T-cell (primary cell): ENCODE data around the gene DOCK1. TPM values are rescaled to one million over a fixed set of nuclear protein-coding genes. Genes with fewer than 3 reads are reported as not detected.

Source experiments
- ATAC-seq, 4 experiments: fragments of 200-7000 bp in 3 of 4; fragments of 150-1000 bp in 1 of 4; cut with Tn5 transposase; replicated peaks in 1 of 4; 1 replicate in 3 of 4; 2 replicates in 1 of 4; pipeline ENCODE4 v1.10.0; 2021; ENCODE audit warnings: moderate library complexity in 3 of 4, mild to moderate bottlenecking in 2 of 4, moderate number of reproducible peaks in 1 of 4
- CTCF ChIA-PET, 2 donors: fragments of 300-600 bp; sonication (Branson Sonifier 250); formaldehyde crosslinking; loops; one replicate each; lab custom pipeline; 2022; ENCODE audit warnings: antibody characterized with exemption in 2 of 2; lab: Charles Lee
- POLR2A ChIA-PET, 2 donors: fragments of 300-600 bp; sonication (Branson Sonifier 250); formaldehyde crosslinking; loops; one replicate each; lab custom pipeline; 2022; ENCODE audit warnings: antibody characterized with exemption in 2 of 2; lab: Charles Lee
- DNase-seq, 35 experiments: peaks; one replicate each; pipeline versions ENCODE4 v3.0.0 to v3.0.0-alpha.2; 2013 to 2023
- H3K27ac ChIP-seq: one replicate; pipeline ENCODE4 v1.5.1; 2013; ENCODE audit warnings: low read length
- H3K27me3 ChIP-seq, 2 experiments: replicated peaks in 1 of 2; 1 replicate in 1 of 2; 2 replicates in 1 of 2; pipeline versions ENCODE4 v1.6.1 to v1.7.0; 2013; ENCODE audit warnings: low read length in 1 of 2, mixed read lengths in 1 of 2; ENCODE audit not compliant: control insufficient read depth in 2 of 2, insufficient read depth in 2 of 2; ENCODE audit errors: extremely low read depth in 1 of 2
- H3K36me3 ChIP-seq, 2 donors: 1 replicate in 1 of 2; 2 replicates in 1 of 2; pipeline versions ENCODE4 v1.6.1 to v1.7.0; 2013; ENCODE audit warnings: low read length in 1 of 2; ENCODE audit not compliant: control insufficient read depth in 2 of 2, insufficient read depth in 1 of 2; ENCODE audit errors: extremely low read depth in 1 of 2
- H3K4me1 ChIP-seq, 2 experiments: 1 replicate in 1 of 2; 2 replicates in 1 of 2; pipeline versions ENCODE4 v1.6.1 to v1.7.0; 2013; ENCODE audit warnings: low read length in 2 of 2, mixed read lengths in 1 of 2; ENCODE audit not compliant: insufficient read depth in 2 of 2, control insufficient read depth in 1 of 2; ENCODE audit errors: extremely low read depth in 1 of 2
- H3K4me3 ChIP-seq, 2 donors: 1 replicate in 1 of 2; 2 replicates in 1 of 2; pipeline versions ENCODE4 v1.5.1 to v1.7.0; 2013; ENCODE audit warnings: mild to moderate bottlenecking in 2 of 2, low read length in 1 of 2, moderate library complexity in 1 of 2; ENCODE audit not compliant: control insufficient read depth in 1 of 2; ENCODE audit errors: extremely low read depth in 1 of 2
- H3K9me3 ChIP-seq: 2 replicates; pipeline ENCODE4 v1.7.0; 2013
- H3K27ac Mint-ChIP-seq, 2 donors: one replicate each; pipeline ENCODE4 v1.8.0; 2020 to 2021; ENCODE audit warnings: mild to moderate bottlenecking in 2 of 2, mixed read lengths in 2 of 2
- H3K27me3 Mint-ChIP-seq, 2 donors: one replicate each; pipeline ENCODE4 v1.8.0; 2021 to 2022; ENCODE audit warnings: mixed read lengths in 2 of 2
- H3K36me3 Mint-ChIP-seq: one replicate; pipeline ENCODE4 v1.8.0; 2021; ENCODE audit warnings: mixed read lengths
- H3K4me1 Mint-ChIP-seq, 3 donors: one replicate each; pipeline ENCODE4 v1.8.0; 2020 to 2022; ENCODE audit warnings: mixed read lengths in 3 of 3, mild to moderate bottlenecking in 1 of 3
- H3K4me3 Mint-ChIP-seq, 3 donors: one replicate each; pipeline ENCODE4 v1.8.0; 2020 to 2022; ENCODE audit warnings: mild to moderate bottlenecking in 3 of 3, mixed read lengths in 3 of 3, moderate library complexity in 3 of 3
- H3K9me3 Mint-ChIP-seq, 3 donors: one replicate each; pipeline ENCODE4 v1.8.0; 2020 to 2022; ENCODE audit warnings: mixed read lengths in 3 of 3
- WGBS: methylation state at CpG from one replicate; pipeline ENCODE4 v1.1.5; 2013; ENCODE audit warnings: missing lambda C conversion rate; ENCODE audit not compliant: insufficient coverage; 5-methylcytosine and 5-hydroxymethylcytosine counted together
- total RNA-seq, 35 experiments: library from RNA in 6 of 35; stranded (reverse) in 6 of 35; fragments of 120-200 nt in 1 of 35; gene quantifications; one replicate each; pipeline versions ENCODE4 v1.2.1 to v1.2.4 and lab custom pipeline; 2013 to 2026

The DOCK1 gene
- total RNA-seq, 5 donors from 2014 or later (not counting 1 experiment from before 2014, with no cell fraction given), result 0.18 to 0.53 (median 0.37) TPM

DNA sequence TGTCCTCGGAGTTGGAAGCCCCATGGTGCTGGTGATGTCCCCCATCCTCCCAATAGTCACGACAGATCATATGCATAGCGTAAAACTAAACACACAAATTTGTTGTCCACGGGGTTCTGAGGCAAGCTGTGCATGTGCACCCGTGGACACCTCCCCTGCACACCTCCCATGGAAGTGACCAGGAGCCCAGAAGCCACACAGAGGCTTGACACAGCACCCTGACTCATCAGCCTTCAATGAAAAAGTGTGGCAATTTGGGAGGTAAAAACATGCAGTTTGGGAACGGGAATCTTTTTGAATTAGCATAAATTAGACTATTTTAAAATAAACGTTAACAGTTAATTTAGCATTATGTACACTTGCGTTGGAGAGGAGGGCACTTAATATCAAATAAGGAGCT is 554.7 kb downstream of the DOCK1 start:
- POLR2A ChIA-PET, result interaction anchor here in 1 of 2 donors (0.7 kb wide), 1 partner anchor 33 kb away, joined by 3 read pairs; no protein-coding TSS in a partner anchor
- WGBS, result 48% methylated on average over 5 of the region's 8 CpGs

DNA sequence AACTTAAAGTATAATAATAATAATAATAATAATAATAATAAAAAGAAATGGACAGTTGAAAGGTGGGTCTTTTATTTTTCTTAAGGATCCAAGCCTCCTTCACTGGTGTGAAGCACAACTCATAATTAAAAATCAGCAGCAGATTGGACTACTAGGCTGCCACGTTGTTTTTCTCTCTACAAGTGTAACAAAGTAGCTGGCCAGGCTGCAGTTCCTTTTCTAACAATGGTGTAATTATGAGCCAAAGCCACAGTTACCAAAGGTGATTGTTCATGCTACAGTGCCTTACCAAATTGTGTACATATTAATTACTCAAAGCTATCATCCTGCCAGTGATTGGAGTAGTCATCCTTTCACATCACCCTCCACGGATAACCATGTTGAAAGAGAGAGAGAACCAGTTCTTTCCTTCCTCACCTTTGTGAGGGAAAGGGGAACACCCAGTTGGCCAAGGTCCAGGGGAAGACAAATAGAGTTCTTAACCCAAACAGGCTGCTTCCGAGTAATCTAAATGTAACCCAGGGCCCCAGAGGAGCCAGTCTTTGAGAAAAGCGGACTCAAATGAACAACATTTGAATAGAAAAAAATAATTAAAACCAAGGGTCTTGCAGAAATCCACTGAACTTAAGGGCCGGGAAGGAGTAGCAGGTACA is 557.5 kb downstream of the DOCK1 start:
- Mint-ChIP-seq H3K36me3 (no peaks in the 10 kb centered on the region), H3K27ac (no peak overlapping the region), H3K27me3 (peaks cover 5 to 8% of the 10 kb centered on the region in 2 donors), H3K4me3 (no peak overlapping the region), H3K9me3 (peaks cover 0 to 6% (median 5%) of the 10 kb centered on the region in 3 donors), H3K4me1 (no peaks in the 10 kb centered on the region)
- Histone ChIP-seq H3K27ac (no peak overlapping the region), H3K4me1 (no peaks in the 10 kb centered on the region), H3K27me3 (peaks cover 0 to 12% of the 10 kb centered on the region in 2 experiments), H3K9me3 (no peaks in the 10 kb centered on the region), H3K36me3 (no peaks in the 10 kb centered on the region), H3K4me3 (no peak overlapping the region)
- no peak for DNase-seq
- 100% methylated on average over 1 of the region's 5 CpGs for WGBS
- POLR2A ChIA-PET, result no interaction called here
- no peak for ATAC-seq
- CTCF ChIA-PET, result no interaction called here

More for the DNA sequence above, 554.7 kb downstream of the DOCK1 start:
- H3K27ac Mint-ChIP-seq, result no peak overlapping the region
- H3K27me3 Mint-ChIP-seq, result peaks cover 5 to 12% of the 10 kb centered on the region in 2 donors
- no peak overlapping the region for H3K27ac ChIP-seq
- peaks cover 0 to 13% of the 10 kb centered on the region in 2 experiments for H3K27me3 ChIP-seq
- ATAC-seq, result no peak
- H3K4me1 Mint-ChIP-seq, result no peaks in the 10 kb centered on the region
- H3K4me1 ChIP-seq, result no peaks in the 10 kb centered on the region
- CTCF ChIA-PET, result no interaction called here
- no peak overlapping the region for H3K4me3 ChIP-seq
- H3K4me3 Mint-ChIP-seq, result no peak overlapping the region
- DNase-seq, result no peak
- H3K9me3 ChIP-seq, result no peaks in the 10 kb centered on the region
- H3K9me3 Mint-ChIP-seq, result peaks cover 0 to 6% (median 5%) of the 10 kb centered on the region in 3 donors
- no peaks in the 10 kb centered on the region for H3K36me3 ChIP-seq
- H3K36me3 Mint-ChIP-seq, result no peaks in the 10 kb centered on the region

DNA sequence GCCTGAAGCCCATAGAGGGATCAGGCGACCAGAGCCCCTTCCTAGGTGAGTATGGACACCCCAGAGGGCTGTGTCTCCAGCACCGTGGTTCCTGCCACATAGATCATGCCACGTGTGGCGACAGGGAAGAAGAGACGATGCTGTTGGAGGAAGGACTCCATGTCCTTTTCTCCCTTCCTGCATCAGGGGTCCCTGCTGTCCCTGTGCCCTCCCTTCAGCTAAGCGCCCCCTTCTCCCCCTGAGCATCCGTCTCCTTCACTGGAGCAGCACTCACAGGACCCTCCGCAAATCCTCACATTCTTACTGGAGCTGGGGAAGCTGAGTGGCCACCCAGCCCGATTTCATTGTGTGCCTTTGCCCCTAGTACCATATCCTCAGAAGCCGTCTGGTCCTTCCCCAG is 558.3 kb downstream of the DOCK1 start:
- Mint-ChIP-seq H3K4me1 (no peaks in the 10 kb centered on the region), H3K36me3 (no peaks in the 10 kb centered on the region), H3K9me3 (peaks cover 0 to 6% (median under 1%) of the 10 kb centered on the region in 3 donors), H3K4me3 (no peak overlapping the region), H3K27ac (no peak overlapping the region), H3K27me3 (peaks cover 5% of the 10 kb centered on the region in 2 donors)
- 54% methylated on average over 3 of the region's 10 CpGs for WGBS
- ATAC-seq (no peak), DNase-seq (no peak)
- Histone ChIP-seq H3K36me3 (no peaks in the 10 kb centered on the region), H3K9me3 (no peaks in the 10 kb centered on the region), H3K27me3 (peaks cover 0 to 8% of the 10 kb centered on the region in 2 experiments), H3K27ac (no peak overlapping the region), H3K4me3 (no peak overlapping the region), H3K4me1 (no peaks in the 10 kb centered on the region)
- ChIA-PET POLR2A (no interaction called here), CTCF (no interaction called here)

DNA sequence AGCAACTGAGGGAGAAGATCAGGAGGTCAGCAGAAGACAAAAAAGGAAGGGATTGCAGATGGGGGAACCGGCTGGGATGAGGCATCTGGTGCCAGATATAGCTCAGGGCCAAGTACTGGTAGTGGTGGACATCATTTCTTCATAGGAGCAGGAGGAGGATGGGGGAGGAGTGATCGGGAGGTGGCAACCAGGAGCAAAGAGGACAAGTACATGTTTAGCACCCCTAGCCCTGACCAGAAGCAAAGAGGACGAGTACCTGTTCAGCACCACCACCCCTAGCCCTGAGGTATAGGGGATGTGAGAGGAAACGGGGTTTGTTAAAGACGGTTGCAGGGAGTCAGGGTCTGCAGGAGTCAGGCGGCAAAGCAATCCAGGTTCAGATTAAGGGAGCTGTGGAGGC is 559.3 kb downstream of the DOCK1 start:
- ATAC-seq, result no peak

DNA sequence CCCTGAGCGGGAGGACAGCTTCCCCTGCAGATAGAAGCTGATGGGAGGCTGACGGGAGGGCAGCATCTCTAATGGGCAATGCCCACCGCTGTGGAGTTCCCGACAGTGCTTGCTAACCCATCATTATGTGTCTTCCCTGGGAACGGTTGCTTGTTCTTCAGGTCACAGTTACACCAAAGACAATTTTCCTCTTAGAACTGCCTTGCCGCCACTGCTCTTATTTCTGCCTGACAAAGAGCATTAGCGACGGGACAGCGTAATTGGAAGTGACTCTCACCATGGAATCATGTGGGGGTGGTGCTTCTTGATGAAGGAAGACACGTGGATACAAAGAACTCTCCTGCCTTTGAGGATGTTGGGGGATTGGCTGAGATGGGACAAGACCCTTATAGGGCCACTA is 562.6 kb downstream of the DOCK1 start:
- peaks cover 0 to 3% (median 0%) of the 10 kb centered on the region in 3 donors for H3K9me3 Mint-ChIP-seq
- ChIA-PET POLR2A (no interaction called here), CTCF (no interaction called here)
- WGBS, result 87% methylated on average over 5 of the region's 10 CpGs
- Histone ChIP-seq H3K36me3 (no peaks in the 10 kb centered on the region), H3K27me3 (peaks cover 0 to 14% of the 10 kb centered on the region in 2 experiments), H3K4me1 (no peaks in the 10 kb centered on the region), H3K4me3 (no peak overlapping the region), H3K9me3 (no peaks in the 10 kb centered on the region), H3K27ac (no peak overlapping the region)
- no peak overlapping the region for H3K27ac Mint-ChIP-seq
- DNase-seq (no peak), ATAC-seq (no peak)
- H3K4me3 Mint-ChIP-seq, result no peak overlapping the region
- H3K36me3 Mint-ChIP-seq, result no peaks in the 10 kb centered on the region
- peaks cover 5 to 8% of the 10 kb centered on the region in 2 donors for H3K27me3 Mint-ChIP-seq
- no peaks in the 10 kb centered on the region for H3K4me1 Mint-ChIP-seq

More for the DNA sequence above, 559.3 kb downstream of the DOCK1 start:
- no peak for DNase-seq
- Histone ChIP-seq H3K4me3 (no peak overlapping the region), H3K36me3 (no peaks in the 10 kb centered on the region), H3K27ac (no peak overlapping the region), H3K4me1 (no peaks in the 10 kb centered on the region), H3K27me3 (peaks cover 0 to 14% of the 10 kb centered on the region in 2 experiments), H3K9me3 (no peaks in the 10 kb centered on the region)
- ChIA-PET CTCF (no interaction called here), POLR2A (no interaction called here)
- H3K36me3 Mint-ChIP-seq, result no peaks in the 10 kb centered on the region
- H3K9me3 Mint-ChIP-seq, result peaks cover 0 to 3% (median 0%) of the 10 kb centered on the region in 3 donors
- H3K27me3 Mint-ChIP-seq, result peaks cover 5 to 8% of the 10 kb centered on the region in 2 donors
- H3K27ac Mint-ChIP-seq, result no peak overlapping the region
- no peaks in the 10 kb centered on the region for H3K4me1 Mint-ChIP-seq
- 80% methylated on average over 5 of the region's 6 CpGs for WGBS
- H3K4me3 Mint-ChIP-seq, result no peak overlapping the region

DNA sequence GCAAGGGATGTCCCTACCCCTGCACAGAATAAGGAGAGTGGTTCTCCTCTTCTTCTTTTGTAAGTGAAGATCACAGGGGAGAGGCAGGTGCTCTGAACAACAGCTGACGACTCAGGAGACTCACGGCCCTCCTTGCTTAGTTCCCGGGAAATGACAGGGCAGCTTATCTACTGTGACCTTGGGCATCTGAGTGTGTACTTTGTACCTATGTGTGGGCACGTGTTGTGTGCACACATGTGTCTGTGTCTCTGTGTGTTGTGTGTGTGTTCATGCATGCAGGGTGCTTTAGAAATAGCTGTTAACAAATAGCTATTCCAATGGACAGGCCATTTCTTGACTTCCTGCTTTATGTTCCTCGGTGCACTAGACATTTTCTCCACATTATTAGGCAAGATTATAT is 563.4 kb downstream of the DOCK1 start:
- POLR2A ChIA-PET, result no interaction called here
- no peaks in the 10 kb centered on the region for H3K36me3 ChIP-seq
- Mint-ChIP-seq H3K36me3 (no peaks in the 10 kb centered on the region), H3K9me3 (peaks cover 0 to 3% (median 0%) of the 10 kb centered on the region in 3 donors), H3K4me1 (no peaks in the 10 kb centered on the region), H3K27me3 (peaks cover 5 to 7% of the 10 kb centered on the region in 2 donors), H3K4me3 (no peak overlapping the region), H3K27ac (no peak overlapping the region)
- DNase-seq (no peak), ATAC-seq (no peak)
- no CpG with 5 or more reads among the region's 5 CpGs for WGBS
- no peaks in the 10 kb centered on the region for H3K9me3 ChIP-seq
- H3K27me3 ChIP-seq, result peaks cover 0 to 11% of the 10 kb centered on the region in 2 experiments
- no peak overlapping the region for H3K4me3 ChIP-seq
- CTCF ChIA-PET, result no interaction called here
- H3K4me1 ChIP-seq, result no peaks in the 10 kb centered on the region
- H3K27ac ChIP-seq, result no peak overlapping the region
